AG09319 (cell line): ENCODE data around the gene EYS.

Experiments used
- DNase-seq: peaks from one replicate; pipeline ENCODE4 v3.0.0-alpha.2; 2010; ENCODE audit warnings: low read depth; ENCODE audit errors: extremely low read depth
- TF ChIP-seq, protein P1 (sequence below): IDR thresholded peaks from 2 replicates; pipeline ENCODE4 v1.5.1; 2011; ENCODE audit warnings: low read depth, mild to moderate bottlenecking, inconsistent platforms, low read length, moderate library complexity

The EYS gene

DNA sequence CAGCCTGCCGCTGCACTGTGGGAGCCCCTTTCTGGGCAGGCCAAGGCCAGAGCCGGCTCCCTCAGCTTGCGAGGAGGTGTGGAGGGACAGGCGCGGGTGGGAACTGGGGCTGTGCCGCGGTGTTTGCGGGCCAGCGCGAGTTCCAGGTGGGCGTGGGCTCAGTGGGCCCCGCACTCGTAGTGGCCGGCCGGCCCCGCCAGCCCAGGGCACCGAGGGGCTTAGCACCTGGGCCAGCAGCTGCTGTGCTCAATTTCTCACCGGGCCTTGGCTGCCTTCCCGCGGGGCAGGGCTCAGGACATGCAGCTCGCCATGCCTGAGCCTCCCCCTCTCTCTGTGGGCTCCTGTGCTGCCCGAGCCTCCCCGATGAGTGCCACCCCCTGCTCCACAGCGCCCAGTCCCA lies 1683.3 kb downstream of the EYS start:
- no peak for DNase-seq
- TF ChIP-seq, protein P1, sequence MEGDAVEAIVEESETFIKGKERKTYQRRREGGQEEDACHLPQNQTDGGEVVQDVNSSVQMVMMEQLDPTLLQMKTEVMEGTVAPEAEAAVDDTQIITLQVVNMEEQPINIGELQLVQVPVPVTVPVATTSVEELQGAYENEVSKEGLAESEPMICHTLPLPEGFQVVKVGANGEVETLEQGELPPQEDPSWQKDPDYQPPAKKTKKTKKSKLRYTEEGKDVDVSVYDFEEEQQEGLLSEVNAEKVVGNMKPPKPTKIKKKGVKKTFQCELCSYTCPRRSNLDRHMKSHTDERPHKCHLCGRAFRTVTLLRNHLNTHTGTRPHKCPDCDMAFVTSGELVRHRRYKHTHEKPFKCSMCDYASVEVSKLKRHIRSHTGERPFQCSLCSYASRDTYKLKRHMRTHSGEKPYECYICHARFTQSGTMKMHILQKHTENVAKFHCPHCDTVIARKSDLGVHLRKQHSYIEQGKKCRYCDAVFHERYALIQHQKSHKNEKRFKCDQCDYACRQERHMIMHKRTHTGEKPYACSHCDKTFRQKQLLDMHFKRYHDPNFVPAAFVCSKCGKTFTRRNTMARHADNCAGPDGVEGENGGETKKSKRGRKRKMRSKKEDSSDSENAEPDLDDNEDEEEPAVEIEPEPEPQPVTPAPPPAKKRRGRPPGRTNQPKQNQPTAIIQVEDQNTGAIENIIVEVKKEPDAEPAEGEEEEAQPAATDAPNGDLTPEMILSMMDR: no peak

DNA sequence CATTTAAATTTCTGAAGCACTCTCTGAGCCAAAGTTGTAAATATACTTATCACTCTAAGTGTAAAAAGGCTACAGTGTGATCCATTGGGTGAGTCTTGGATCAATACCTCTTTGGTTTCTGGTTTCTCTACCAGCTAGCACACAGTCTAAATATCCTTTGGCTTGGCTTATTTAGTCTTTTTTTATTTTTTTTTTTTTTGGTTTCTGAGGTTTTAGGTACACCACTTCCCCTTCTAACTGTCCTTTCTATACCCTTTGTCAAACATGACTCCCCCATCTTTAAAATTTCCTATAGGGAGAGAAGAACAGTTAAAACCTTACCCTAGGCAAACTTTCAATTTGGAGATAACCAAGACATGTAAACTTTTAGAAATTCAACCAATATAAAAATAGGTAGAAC lies 1692.4 kb downstream of the EYS start:
- TF ChIP-seq, protein P1: no peak
- DNase-seq: no peak

DNA sequence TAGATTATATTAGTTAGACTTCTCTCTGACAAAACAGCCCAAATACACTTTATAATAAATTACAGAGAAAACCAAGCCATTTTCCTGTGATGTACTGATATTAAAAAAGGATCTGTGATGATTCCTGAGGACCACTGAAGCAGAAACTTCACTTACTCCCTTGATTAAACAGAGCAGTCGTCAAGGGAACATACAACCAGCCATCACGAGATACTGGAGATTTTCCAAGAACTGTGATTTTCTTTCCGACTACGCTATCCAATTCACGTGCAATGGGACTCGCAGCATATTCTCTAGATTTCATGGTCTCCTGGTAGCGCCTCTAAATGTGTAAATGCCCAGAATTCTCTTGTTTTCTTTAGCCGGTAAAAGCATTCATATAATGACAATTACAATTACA lies 1694.0 kb downstream of the EYS start:
- no peak for DNase-seq
- TF ChIP-seq, protein P1: no peak

DNA sequence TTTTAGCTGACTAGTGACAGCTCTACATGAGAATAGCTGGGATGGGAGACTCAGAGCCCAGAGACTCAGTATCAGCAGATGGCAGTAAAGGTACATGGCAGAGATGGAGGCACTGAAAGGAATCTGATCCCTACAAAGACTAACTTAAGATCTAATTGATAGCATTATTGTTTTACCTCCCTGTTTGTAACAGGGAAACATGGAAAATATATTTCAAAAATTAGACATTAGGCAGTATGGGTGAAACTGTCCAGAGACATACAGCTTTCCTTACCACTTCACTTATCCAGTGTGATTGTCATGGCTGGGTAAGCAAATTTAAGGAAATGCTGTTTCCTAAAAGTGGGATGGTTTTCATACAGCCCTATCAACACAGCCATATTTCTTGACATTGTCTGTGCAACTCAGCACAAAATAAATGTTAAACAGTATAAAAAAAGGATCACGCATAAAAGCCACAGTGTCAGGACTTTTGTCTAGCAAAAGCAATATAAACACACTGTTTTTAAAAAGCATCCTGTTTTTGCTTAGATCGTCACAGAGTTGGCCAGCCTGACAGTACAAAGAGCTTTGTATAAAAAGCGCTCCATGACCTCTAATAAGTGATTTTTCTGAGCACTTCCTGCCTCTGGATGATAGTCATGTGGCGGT lies 1694.5 kb downstream of the EYS start:
- DNase-seq: no peak
- TF ChIP-seq, protein P1: peak; percentile 53

DNA sequence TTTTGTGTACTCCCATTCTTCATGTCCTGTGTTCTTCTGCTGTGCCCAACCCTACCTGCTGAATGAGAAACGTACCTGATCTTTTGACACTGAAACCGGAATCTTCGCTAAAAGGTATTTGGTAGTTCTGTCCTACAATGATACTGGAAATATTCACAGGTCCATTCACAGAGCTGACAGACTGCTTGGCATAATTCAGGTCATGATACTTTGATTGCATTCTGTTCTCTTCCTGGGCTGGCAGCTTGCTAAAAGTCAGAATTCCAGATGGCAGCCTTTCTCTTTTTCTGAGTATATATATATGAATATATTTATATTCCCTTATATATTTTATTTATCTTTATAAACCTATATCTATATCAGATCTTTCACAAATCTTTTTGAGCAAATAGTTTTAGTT lies 1696.4 kb downstream of the EYS start:
- no peak for DNase-seq
- TF ChIP-seq, protein P1: no peak

DNA sequence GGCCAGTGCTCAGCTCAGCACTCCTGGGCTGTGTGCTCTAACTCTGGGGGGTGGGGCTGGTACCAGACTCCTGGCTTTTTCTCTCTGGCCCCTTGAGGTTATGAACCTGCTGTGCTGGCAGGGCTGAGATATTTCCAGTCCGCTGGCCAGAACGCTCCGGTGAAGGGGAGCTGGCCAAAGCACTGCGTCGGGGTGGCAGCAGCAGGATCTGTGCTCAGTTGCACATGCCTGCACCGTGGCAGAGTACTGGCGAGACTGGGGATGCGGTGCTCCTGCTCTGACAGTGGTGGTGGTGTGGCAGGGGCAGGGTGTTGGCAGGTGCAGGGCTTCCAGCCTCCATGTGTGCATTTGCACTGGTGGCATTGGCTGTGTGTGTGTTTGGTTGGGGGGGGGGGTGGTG lies 1697.0 kb downstream of the EYS start:
- TF ChIP-seq, protein P1: no peak
- DNase-seq: no peak

DNA sequence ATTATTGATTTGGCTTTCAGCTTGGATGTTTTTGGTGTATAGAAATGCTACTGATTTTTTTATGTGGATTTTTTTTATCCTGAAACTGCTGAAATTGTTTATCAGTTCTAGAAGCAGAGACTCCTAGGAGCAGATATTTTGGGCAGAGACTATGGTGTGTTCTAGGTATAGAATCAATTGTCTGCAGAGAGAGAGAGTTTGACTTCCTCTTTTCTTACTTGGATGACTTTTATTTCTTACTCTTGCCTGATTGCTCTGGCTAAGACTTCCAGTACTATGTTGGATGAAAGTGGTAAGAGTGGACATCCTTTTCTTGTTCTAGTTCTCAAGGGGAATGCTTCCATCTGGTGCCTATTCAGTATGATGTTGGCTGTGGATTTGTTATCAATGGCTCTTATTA lies 1700.8 kb downstream of the EYS start:
- TF ChIP-seq, protein P1: no peak

More for the DNA sequence above, 1700.8 kb downstream of the EYS start:
- DNase-seq: no peak
